Measurements from ENCODE around the gene OXGR1.
"Not testable (repeated sequence)": the region's sequence is repeated elsewhere in the genome, so short reads cannot be mapped to it uniquely, and the experiment has no call there.

OXGR1 gene

DNA sequence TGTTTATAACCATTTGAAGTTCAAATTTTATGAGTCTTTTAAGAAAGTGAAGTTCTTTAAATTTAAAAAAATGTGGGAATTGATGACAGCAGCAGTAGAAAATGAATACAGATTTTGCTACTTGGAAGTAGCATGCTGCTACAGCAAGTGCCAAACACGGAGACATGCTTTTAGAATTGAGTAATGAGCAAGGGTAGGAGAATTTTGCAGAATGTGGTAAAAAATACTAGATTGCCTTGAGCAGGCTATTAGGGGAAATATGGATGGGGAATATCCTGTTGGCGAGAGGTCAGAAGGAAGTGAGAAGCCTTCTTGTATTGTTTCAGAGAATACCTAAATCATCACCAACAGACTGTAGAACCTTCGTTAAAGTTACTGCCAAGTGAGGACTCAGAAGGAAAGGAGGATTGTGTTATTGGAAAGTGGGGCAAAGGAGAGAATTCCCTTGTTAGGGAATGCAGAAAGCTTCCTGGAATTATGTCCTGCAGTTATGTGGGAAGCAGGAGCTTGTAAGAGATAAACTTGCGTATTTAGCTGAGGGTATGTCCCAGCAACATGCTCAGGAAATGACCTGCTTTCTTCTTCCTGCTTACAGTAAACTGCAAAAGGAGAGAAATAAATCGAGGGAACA is 32.4 kb upstream of the OXGR1 start:
- no peak for DNase-seq (ENCODE audit: extremely low spot score)
- ChIA-PET CTCF (interaction anchor here (1.0 kb wide), 1 partner anchor 9 kb away, joined by 3 read pairs; no protein-coding TSS in a partner anchor), POLR2A (no interaction called here)
- TF ChIP-seq CTCF (IDR thresholded peaks at IDR 0.05; ENCODE audit: control extremely low read depth, extremely low read depth, low read depth, missing control alignments): no peak

DNA sequence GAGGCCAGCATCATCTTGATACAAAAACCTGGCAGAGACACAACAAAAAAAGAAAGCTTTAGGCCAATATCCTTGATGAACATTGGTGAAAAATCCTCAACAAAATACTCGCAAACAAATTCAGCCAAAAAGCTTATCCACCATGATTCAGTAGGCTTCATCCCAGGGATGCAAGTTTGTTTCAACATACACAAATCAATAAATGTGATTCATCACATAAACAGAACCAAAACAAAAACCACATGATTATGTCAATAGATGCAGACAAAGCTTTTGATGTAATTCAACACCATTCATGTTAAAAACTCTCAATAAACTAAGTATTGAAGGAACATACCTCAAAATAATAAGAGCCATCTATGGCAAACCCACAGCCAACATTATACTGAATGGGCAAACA is 29.5 kb upstream of the OXGR1 start:
- DNase-seq (ENCODE audit: extremely low spot score); POLR2A ChIA-PET: not testable (repeated sequence)
- CTCF ChIA-PET: interaction anchor here (0.8 to 2.0 kb wide), 6 partner anchors 9 to 888 kb away, joined by 3 to 6 read pairs (median 4); no protein-coding TSS in a partner anchor

GRCh38 chr13:97023117-97023516 is 28.8 kb upstream of the OXGR1 start:
- POLR2A ChIA-PET: no interaction called here
- CTCF ChIA-PET: interaction anchor here (0.9 to 2.0 kb wide), 3 partner anchors 9 to 337 kb away, joined by 3 to 6 read pairs (median 4); no protein-coding TSS in a partner anchor
- no peak for TF ChIP-seq CTCF (IDR thresholded peaks at IDR 0.05; ENCODE audit: control extremely low read depth, extremely low read depth, low read depth, missing control alignments)
- DNase-seq (ENCODE audit: extremely low spot score): no peak

- POLR2A ChIA-PET: no interaction called here
- no peak for TF ChIP-seq CTCF (IDR thresholded peaks at IDR 0.05; ENCODE audit: control extremely low read depth, extremely low read depth, low read depth, missing control alignments)
- CTCF ChIA-PET: no interaction called here
- no peak for DNase-seq (ENCODE audit: extremely low spot score)
Observed at GRCh38 chr13:97021241-97021640, 27.0 kb upstream of the OXGR1 start.

DNA sequence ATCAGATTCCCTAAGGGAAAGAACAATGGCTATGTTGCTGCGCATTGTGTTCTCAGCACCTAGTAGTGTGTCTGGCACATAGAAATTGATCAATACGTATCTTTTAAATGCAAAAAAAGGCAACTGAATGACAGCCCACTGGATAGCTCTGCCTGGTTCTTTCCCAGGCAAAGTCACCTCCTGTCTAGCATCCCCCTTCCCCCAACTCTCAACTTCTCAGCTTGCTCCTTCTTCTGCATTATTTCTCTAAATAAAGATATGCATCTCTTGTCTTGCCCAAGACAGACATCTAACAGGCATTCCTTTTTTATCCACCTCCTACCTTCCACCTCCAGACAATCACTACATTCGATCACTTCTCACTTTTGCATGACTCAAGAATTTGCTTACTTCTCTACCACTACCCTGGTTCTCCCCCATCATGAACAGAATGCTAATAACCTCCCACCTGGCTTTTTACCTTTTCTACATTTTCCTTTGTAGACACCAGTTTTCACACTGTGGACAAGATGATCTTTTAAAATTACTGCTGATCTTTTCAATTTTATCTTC is 26.5 kb upstream of the OXGR1 start:
- ChIA-PET POLR2A (no interaction called here), CTCF (no interaction called here)
- DNase-seq (ENCODE audit: extremely low spot score): no peak
- no peak for TF ChIP-seq CTCF (IDR thresholded peaks at IDR 0.05; ENCODE audit: control extremely low read depth, extremely low read depth, low read depth, missing control alignments)

GRCh38 chr13:97020194-97020593 is 25.9 kb upstream of the OXGR1 start:
- TF ChIP-seq CTCF (IDR thresholded peaks at IDR 0.05; ENCODE audit: control extremely low read depth, extremely low read depth, low read depth, missing control alignments): no peak
- ChIA-PET CTCF (interaction anchor here (3.4 kb wide), 1 partner anchor 15 kb away, joined by 27 read pairs; no protein-coding TSS in a partner anchor), POLR2A (no interaction called here)
- DNase-seq (ENCODE audit: extremely low spot score): no peak

DNA sequence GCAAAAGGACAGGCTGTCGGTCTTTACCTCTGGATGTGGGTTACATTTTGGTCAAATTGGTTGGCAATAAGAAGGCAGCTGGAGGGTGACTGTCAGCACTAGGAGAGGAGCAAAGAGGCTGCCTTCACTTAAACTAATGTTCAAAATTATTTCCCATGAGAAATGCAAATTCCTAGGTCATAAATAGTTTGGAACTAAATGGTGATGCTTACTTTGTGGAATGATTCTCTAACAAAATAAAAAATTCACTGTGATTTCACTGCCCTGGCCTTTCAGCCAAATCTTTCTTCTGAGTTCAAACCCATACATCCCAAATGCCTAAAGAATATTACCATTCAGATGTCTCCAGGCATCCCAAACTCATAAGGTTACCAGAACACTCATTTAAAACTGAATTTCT is 25.0 kb upstream of the OXGR1 start:
- ChIA-PET CTCF (interaction anchor here (0.7 to 3.4 kb wide), 7 partner anchors 9 to 999 kb away, joined by 3 to 27 read pairs (median 3); no protein-coding TSS in a partner anchor), POLR2A (no interaction called here)
- no peak for TF ChIP-seq CTCF (IDR thresholded peaks at IDR 0.05; ENCODE audit: control extremely low read depth, extremely low read depth, low read depth, missing control alignments)
- no peak for DNase-seq (ENCODE audit: extremely low spot score)

All from GM10248 (cell line).